GM21786 (cell line): ENCODE measurements around the gene TRIM7.
"Not testable (repeated sequence)": the region's sequence is repeated elsewhere in the genome, so short reads cannot be mapped to it uniquely, and the experiment has no call there.

ENCODE experiments used
- ATAC-seq: cut with Tn5 transposase; IDR thresholded peaks from one replicate; pipeline ENCODE4 v1.9.1; 2021; ENCODE audit not compliant: unreplicated experiment

The TRIM7 gene

GRCh38 chr5:181156758-181157157, 48.2 kb downstream of the TRIM7 start:
- ATAC-seq: no peak

- no peak for ATAC-seq
Observed at GRCh38 chr5:181153814-181154213, 51.2 kb downstream of the TRIM7 start.

DNA sequence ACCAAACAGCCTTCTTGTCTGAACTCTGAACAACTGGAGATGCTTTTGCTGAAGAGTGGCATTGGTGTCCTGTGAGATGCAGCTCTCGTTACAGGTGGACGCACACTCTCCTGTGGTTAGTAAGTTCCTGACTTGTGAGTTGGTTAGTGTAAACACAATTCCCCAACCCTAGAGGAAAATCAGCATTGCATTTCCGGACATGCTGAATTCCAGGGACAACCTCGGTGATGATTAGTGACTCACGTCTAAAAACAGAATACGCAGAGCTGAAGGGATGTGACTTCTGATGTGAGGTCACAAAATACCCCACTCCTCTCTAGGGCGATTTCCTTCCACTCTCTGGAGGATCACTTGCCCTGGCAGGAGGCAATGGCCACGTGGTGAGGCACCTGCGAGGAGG, 52.6 kb downstream of the TRIM7 start:
- no peak for ATAC-seq

DNA sequence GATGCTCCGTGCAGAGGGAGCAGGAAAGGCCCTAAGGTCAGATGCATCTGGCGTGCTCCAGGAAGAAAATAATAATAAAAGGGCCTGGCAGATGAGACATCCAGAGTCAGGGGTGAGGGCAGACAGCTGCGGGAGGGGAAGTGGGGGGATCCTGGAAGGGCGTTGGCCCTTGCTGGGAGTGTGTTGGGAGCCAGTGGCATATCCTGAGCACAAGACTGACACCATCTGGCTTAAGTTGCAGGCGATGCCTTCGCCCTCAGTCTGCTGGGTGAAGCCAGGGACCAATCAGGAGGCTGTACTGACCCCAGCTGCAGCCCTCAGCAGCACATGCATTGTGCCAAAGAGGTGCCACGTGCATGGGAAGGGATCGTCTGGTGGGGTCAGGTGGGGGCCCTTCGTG, 53.9 kb downstream of the TRIM7 start:
- no peak for ATAC-seq

DNA sequence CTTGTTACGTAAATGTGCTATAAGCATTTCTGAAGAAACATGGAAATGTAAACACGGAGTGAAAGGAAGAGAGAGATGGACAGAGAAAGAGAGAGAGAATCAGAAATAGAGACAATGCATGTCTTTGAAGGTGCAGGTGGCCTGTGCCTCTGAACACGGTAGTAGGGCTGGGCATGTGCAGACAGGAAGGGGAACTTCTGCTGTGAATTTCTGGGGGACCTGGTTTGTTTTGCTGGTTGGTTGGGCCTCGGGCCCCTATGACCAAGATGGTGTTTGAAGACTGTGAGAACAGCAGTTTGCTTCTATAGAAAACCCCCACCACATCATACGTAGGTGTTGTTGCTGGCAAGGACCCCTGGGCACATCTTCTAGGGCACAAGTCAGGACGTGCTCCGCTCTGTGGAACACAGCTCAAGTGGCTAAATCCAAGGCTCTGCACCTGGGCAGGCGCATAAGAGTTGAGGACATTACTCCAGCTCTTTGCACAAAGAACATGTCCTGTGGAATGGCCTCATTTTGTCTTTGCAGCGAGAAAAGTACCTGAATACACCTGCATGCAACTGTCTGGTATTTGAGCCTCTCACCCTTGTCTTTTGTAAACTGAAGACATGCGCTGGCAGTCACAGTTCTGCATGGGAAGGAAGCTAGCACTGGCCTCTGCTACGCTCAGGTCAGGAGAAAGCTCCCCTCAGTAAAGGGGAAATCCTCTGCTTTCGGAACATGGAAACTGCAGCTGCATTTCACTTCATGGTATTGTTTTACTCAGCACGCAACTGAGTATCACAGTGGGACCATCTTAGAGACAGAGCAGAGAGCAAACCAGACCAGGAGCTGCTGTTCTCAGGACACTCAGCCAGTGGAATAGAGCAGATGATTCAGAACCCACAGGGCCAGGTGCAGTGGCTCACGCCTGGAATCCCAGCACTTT, 54.9 kb downstream of the TRIM7 start:
- ATAC-seq: no peak

DNA sequence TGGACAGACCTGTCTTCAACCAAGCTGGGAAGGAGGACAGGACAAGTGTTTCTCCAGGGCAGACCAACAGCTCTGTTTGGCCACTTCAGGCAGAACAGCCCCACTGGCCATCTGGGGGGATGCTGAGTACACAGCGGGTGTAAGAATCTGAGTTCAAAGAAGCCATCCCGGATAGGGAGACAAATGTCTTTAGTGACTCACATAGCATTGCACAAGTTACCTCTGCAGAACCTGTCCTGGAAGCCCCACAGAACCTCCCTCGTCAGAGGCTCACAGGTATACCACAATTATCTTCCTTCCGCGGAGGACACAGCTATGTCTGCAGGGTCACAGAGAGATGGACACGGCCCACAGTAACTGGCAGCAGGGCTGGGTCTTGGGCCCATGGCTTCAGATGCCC, 55.6 kb downstream of the TRIM7 start:
- ATAC-seq: no peak

DNA sequence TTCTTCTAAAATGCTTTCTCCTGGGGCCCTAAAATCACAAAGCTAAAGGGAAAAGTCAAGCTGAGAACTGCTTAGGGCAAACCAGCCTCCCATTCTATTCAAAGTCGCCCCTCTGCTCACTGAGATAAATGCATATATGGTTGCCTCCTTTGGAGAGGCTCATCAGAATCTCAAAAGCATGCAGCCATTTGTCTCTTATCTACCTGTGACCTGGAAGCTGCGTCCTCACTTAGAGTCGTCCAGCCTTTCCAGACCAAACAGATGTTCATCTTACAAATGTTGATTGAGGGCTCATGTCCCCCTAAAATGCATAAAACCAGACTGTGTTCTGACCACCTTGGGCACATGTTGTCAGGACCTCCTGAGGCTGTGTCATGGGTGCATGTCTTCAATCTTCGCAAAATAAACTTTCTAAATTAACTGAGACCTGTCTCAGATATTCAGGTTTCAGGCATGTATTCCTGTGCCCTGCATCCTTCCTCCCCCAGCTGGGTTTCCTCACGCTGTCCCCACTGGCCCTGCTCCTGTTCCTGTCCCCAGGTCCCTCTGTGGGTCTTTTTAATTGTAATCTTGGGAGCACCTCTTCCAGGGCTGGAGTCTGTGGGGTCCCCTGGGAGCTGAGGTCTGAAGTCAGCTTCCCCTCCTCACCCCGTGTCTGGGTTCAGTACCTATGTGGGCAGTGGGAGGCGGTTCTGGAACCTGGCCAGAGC, 57.9 kb downstream of the TRIM7 start, which contains the start of gene OR2V2:
OR2V2 (plus strand) TSS at position 660 of the 710 bp plus-strand sequence. CDS start 7,357 bp downstream, outside the sequence.
- ATAC-seq: not testable (repeated sequence)

- ATAC-seq: no peak
Observed at GRCh38 chr5:181145133-181145532, 59.9 kb downstream of the TRIM7 start.
